Ureter (tissue), 1 donor: Measurements from ENCODE around the gene CYB561A3. TPM values are rescaled to one million over a fixed set of nuclear protein-coding genes. Genes with fewer than 3 reads are reported as not detected.

ENCODE experiments used
- DNase-seq: peaks from one replicate; pipeline ENCODE4 v3.0.0-alpha.2; 2020; ENCODE audit warnings: low spot score
- total RNA-seq: library from RNA; stranded (reverse); gene quantifications from one replicate; pipeline ENCODE4 v1.2.4, GENCODE V29; 2023
- donor health status: DM: yes; HTN: yes; CAD: no.

Gene CYB561A3
- total RNA-seq, 1 donor from 2014 or later: 48.4 TPM

- DNase-seq: no peak
These were observed 35.9 kb downstream of the CYB561A3 start for GRCh38 chr11:61325649-61326414.

- DNase-seq: no peak
These were observed 46.4 kb downstream of the CYB561A3 start for GRCh38 chr11:61315260-61315659.

DNA sequence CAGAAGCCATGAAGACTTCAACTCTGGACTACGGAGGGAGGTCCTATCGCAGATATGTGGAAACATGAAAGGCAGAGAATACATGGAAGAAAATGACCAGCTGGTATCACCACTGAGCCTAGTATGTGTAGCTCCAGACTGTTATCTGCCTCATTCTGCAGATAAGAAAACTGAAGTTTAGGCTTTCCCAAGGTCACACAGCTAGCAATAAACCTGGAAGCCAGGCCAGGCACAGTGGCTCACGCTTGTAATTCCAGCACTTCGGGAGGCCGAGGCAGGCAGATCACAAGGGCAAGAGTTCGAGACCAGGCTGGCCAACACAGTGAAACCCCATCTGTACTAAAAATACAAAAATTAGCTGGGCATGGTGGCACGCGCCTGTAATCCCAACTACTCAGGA, 50.9 kb downstream of the CYB561A3 start:
- DNase-seq: no peak

- DNase-seq: no peak
These were observed 51.9 kb downstream of the CYB561A3 start for GRCh38 chr11:61309739-61310138.

DNA sequence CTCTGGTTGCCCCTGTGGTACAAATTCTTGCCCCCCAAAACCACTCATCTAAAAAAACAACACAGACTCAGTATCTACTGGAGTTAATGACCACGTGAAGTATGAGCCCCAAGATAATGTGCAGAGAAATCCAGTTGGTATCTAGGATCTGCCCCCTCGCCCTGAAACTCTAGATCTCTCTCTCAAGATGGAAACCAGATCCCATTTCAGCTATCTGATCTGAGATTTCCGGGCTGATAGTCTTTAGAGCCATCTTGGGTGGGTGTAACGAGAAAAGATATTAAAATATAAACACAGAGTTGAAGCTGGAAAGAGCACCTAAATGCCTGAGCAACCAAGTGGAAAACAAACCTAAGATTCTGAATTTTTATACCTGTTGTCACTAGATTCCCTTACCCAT, 52.5 kb downstream of the CYB561A3 start:
- DNase-seq: no peak

DNA sequence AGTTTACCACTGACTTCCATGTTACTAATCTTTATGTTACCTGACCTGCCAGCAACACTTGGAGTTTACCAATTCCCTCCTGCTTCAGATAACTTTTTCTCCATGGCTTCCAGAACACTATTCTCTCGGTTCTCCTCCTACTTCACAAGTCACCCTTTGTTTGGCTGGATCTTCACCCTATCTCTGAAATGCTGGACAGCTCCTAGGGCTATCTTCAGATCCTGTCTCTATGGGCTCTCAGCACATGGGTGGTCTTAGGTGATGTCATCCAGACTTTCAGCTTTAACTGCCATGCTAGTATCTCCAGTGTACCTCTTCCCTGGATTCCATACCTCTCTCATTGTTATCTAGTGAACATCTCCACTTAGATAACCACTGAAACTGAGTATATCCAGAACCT, 54.3 kb downstream of the CYB561A3 start:
- no peak for DNase-seq

DNA sequence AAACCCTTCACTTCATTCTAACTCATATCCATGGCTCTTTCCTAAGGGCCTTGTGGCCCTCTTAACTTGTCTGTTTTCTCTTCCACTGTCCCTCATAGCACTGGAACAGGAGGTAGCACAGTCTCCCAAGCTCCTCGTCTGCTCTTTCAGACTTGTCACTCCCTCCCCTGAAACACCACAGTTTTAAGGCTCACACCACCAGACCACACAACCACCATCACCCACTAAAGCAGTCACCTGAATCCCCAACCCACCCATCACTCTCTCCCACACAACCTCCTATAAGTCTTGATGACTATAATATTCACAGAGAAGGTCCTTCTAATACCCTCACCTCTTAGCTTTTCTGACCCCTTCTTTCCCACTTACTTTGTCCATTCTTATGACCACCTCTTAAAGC, 55.5 kb downstream of the CYB561A3 start:
- no peak for DNase-seq

DNA sequence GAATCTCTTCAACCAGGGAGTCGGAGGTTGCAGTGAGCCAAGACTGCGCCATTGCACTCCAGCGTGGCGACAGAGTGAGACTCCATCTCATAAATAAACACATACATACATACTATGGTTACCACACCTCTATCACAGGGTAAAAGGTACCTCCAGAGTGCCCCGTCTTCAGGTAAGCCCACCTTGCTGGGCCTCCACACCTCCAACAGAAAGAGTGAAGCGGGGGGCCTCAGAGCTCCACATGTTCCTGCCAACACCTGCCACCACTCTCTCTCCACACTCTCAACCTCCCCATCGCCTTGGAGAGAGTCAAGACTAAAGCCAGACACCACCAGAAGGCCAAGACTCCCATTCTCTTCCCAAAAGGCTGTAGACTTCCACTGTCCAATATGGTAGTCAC, 56.3 kb downstream of the CYB561A3 start:
- DNase-seq: no peak

GRCh38 chr11:61303725-61304124, 58.0 kb downstream of the CYB561A3 start:
- no peak for DNase-seq

- DNase-seq: no peak
These were observed 59.1 kb downstream of the CYB561A3 start for GRCh38 chr11:61302550-61302949.

Other genes with a start within 250 kb of the CYB561A3 start
- 30.8 TPM for gene VPS37C, start 200.5 kb downstream of the CYB561A3 start, total RNA-seq
- gene PGA3, start 158.4 kb downstream of the CYB561A3 start, total RNA-seq: not detected
- gene PGA4, start 139.5 kb downstream of the CYB561A3 start, total RNA-seq: not detected
- gene PGA5, start 120.7 kb downstream of the CYB561A3 start, total RNA-seq: not detected
- 4.1 TPM for gene VWCE, start 66.6 kb downstream of the CYB561A3 start, total RNA-seq
- 193 TPM for gene DDB1, start 28.8 kb downstream of the CYB561A3 start, total RNA-seq
- 99.8 TPM for gene TKFC, start 28.7 kb downstream of the CYB561A3 start, total RNA-seq
- 69.5 TPM for gene TMEM138, start 492 bp upstream of the CYB561A3 start, total RNA-seq
- gene TMEM216, start 30.7 kb upstream of the CYB561A3 start, total RNA-seq: 17.3 TPM
- 124 TPM for gene CPSF7, start 68.1 kb upstream of the CYB561A3 start, total RNA-seq
- gene SDHAF2, start 68.2 kb upstream of the CYB561A3 start, total RNA-seq: 40.4 TPM
- 0.89 TPM for gene LRRC10B, start 146.9 kb upstream of the CYB561A3 start, total RNA-seq
- gene SYT7, start 219.2 kb upstream of the CYB561A3 start, total RNA-seq: 6.7 TPM